DMS53 treated with DMSO at 0.1 percent for 48 hours (cell line): ENCODE measurements around the gene OR52K2.
"Not testable (repeated sequence)": the region's sequence is repeated elsewhere in the genome, so short reads cannot be mapped to it uniquely, and the experiment has no call there.

ENCODE experiments used
- DNase-seq: peaks from one replicate; lab custom pipeline; 2025; ENCODE audit not compliant: unreplicated experiment; lab: John Stamatoyannopoulos, UW

Gene OR52K2

GRCh38 chr11:4479644-4480043 lies 30.5 kb downstream of the OR52K2 start:
- no peak for DNase-seq

DNA sequence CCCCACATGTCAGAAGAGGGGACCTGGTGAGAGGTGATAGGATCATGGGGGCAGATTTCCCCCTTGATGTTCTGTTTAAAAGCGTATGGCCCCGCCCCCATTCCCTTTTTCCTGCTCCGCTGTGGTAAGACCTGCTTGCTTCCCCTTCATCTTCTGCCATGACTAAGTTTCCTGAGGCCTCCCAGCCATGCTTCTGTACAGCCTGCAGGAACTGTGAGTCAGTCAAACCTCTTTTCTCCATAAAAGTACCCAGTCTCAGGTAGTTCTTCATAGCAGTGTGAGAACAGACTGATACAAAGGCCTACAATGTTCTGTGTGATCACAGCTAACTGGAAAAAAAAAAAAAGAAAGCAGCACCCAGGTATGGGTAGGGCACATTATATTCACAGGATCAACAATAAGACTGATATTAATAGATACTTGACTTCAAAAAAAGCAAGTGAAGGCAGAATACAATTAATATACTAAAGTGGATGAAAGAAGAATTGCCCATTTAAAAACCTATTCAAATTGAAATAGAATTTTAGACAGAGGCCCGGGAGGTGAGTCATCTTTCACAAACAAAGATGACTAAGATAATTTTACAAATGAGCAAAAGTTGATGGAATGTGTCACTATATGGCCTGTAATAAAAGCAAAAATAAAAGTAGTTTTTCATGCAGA lies 31.6 kb downstream of the OR52K2 start:
- no peak for DNase-seq

DNA sequence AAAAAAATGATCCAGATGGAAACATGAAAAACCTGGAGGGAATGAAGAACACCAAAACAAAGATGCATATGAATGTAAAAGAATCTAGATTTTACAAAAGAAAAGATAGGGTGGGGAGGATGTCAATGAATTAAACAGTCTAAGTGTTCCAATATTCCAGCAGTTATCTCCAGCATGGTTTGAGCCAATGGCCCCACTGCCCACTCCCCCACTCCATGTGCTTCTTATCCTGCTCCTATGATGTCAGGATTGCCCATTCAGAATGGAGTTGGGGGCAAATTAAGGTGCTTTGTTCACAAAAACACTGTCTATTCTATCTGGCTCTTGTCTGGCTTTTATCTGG lies 32.1 kb downstream of the OR52K2 start:
- DNase-seq, result no peak

DNA sequence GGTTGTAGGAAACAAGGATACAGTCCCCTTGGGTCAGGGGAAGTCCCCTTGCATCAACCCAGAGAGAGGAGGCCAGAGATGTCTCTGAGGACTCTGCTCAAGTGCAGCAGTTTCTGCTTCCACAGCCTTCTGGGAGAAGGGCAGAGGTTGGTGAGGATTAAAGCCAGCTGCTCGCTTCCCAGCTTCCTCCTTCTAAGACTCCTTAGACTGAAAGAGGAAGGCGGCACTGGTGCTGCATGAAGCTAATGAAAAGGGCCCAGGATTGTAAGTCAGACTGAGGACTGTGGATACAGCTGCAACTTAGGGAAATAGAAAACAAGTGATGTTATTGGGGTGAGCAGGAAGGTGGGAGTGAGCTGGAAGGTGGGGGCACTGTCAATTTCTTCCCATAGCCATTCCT lies 33.4 kb downstream of the OR52K2 start, which contains the start of gene OR52K1:
Gene OR52K1, plus strand, starts transcription at position 202 of the 400 bp plus-strand sequence. CDS start 6,255 bp downstream, outside the sequence.
- DNase-seq, result no peak

- DNase-seq, result no peak
These were observed 35.2 kb downstream of the OR52K2 start for GRCh38 chr11:4484310-4484709.

GRCh38 chr11:4491405-4491804 lies 42.3 kb downstream of the OR52K2 start:
- not testable (repeated sequence) for DNase-seq

DNA sequence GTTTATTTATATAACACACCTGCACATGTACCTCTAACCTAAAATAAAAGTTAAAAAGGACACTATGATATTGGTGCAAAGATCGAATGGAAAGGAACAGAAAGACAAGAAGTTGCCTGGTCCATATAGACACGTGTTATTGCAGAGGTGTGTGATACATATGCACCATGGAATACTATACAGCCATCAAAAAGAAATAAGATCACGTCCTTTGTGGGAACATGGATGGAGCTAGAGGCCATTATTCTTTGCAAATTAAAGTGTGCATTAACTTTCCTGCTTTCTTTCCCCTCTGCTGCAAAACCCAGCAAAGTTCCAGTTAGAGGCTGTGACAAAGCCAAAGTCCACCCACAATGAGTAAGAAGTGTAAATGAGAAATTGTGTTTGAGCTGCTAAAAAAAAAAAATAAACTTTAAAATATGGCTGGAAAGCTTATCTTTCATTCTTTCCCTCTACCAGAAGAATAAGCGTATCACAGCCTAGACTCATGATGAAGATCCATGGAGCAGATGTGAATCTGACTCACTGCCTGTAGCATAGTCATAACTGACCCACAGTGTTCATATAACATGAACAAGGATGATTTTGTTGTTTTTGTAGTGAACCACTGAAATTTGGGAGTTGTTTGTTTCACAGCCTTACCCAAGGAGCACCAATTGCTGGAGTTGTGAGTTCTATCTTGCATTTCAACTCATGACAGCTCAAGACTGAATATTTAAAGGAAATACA lies 42.9 kb downstream of the OR52K2 start:
- no peak for DNase-seq

GRCh38 chr11:4493480-4493818 lies 44.4 kb downstream of the OR52K2 start:
- no peak for DNase-seq

GRCh38 chr11:4495487-4495886 lies 46.4 kb downstream of the OR52K2 start:
- DNase-seq, result no peak

DNA sequence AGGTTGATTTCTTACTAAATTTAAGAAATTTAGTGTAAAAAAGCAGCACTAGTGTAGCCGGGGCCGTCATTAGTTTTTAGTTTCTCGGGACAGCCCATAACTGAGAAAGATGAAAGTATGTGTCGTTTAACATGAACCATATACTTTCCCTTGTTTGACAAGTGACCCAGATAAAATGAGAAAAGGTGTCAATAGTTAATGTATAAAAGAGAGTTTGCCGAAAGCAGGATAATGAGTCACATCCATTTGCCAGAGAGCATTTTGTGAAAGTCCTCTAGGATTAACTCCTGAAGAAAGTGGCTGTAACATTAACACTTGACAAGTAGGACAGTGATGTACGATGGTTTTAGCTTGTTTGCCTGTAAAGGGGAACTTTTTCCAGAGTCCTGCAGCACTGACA lies 46.9 kb downstream of the OR52K2 start:
- DNase-seq, result no peak

DNA sequence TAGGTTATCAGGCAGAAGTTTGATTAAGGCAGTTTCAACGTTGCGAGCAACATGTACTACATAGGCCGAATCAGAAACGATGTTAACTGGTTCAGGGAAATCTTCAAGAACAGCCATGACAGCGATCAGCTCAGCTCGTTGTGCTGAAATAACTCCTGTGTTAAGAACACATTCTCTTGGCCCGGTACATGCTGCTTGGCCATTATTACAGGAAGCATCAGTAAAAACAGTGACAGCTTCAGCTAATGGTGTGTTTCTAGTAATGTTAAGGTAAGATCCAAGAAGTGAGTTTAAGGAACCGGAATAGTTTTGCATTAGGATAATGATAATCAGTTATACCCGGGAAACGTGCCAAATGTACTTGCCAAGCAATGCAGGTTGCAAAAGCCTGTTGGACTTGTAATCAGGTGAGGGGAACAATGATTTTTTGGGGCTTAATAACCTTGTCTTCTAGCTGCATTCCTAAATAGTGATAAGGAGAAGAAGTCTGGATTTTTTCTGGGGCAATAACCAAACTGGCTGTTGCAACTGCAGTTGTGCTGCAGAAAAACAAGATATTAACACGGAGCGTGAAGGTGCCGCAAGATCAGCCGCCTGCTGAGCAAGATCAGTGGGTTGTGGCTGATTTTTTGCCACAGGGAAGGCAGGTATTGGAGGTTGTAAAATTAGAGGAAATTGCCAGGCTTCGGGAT lies 47.6 kb downstream of the OR52K2 start:
- DNase-seq, result no peak
